SK-N-MC (cell line): ENCODE data around the gene MRS2.

Source experiments
- EZH2 ChIP-seq: fragments of 200-600 bp; sonication (generic); IDR thresholded peaks from one replicate; pipeline ENCODE4 v1.6.1; 2017; ENCODE audit warnings: antibody characterized with exemption
- FOXP2 ChIP-seq: optimal IDR thresholded peaks from 2 replicates; pipeline ENCODE3; 2011; ENCODE audit warnings: mild to moderate bottlenecking, moderate library complexity; ENCODE audit not compliant: insufficient read depth; ENCODE audit errors: extremely low read length, control extremely low read depth
- POLR2AphosphoS5 ChIP-seq: IDR thresholded peaks from 2 replicates; pipeline ENCODE4 v1.6.1; 2012; ENCODE audit warnings: mild to moderate bottlenecking, low read depth, low read length, borderline replicate concordance

GRCh38 chr6:24419526-24419925 is 16.8 kb downstream of the MRS2 start:
- TF ChIP-seq POLR2AphosphoS5 (no peak), EZH2 (no peak), FOXP2 (no peak)
